GM18505 (cell line): ENCODE data around the gene NDEL1.

Source experiments
- ATAC-seq: cut with Tn5 transposase; IDR thresholded peaks from one replicate; pipeline ENCODE4 v1.9.1; 2021; ENCODE audit not compliant: unreplicated experiment
- POLR2A ChIP-seq: IDR thresholded peaks from 4 replicates; pipeline ENCODE4 v1.6.1; 2011; ENCODE audit warnings: borderline replicate concordance; ENCODE audit not compliant: insufficient read depth, insufficient read length; ENCODE audit errors: extremely low read depth

Gene NDEL1

GRCh38 chr17:8481703-8482102 lies 46.0 kb downstream of the NDEL1 start:
- no peak for TF ChIP-seq POLR2A
- no peak for ATAC-seq

GRCh38 chr17:8482546-8482945 lies 46.9 kb downstream of the NDEL1 start:
- no peak for TF ChIP-seq POLR2A
- no peak for ATAC-seq

DNA sequence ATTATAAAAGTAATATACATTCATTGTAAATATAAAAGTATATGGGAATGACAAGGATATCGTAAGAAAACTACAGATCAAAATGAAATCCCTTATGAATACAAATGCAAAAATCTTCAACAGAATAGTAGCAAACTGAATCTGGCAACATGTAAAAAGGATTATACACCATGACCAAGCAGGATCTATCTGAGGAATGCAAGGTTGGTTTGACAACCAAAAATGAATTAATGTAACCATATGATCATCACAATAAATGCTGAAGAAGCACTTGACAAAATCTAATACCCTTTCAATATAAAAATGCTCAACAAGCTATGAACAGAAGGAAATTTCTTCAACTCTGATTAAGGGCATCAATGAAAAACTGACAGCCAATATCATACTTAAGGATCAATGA lies 48.8 kb downstream of the NDEL1 start:
- no peak for ATAC-seq
- TF ChIP-seq POLR2A = no peak

DNA sequence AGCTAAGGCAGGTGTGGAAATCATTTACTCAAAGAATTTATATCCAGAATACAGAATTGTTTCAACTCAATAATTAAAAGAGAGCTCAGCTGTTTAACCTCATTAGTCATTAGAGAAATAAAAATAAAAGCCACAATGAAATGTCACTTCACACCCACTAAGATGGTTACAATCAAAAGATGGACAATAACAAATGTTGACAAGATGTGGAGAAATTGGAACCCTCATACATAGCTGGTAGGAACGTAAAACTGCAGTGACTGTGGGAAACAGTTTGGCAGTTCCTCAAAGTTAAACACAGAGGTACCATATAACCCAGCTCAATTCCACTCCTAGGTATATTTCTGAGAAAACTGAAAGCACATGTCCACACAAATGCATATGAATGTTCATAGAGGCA lies 49.8 kb downstream of the NDEL1 start:
- no peak for ATAC-seq
- no peak for TF ChIP-seq POLR2A

DNA sequence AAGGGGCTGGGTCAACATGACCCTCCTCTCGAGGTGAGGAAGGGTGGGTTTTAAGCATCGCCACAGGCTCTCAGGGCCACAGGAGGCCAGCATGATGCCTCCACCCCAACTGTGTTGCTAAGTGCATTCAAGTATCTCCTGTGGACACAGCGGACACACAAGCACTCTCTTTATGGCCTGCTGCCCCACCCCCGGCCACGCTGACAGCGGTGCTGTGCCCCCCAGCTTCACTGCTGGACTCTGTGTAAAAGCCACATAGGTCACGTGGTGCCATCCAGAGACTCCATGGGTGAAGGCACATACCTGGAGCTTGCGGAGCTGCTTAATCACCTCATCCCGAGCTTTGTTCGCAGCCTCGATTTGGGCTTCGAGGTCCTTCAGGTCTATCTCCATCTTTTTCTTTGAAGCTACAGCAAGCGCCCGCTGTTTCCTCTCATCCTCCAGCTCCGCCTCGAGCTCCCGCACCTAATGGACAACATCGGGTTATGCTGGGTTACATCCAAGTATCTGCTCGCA lies 51.5 kb downstream of the NDEL1 start:
- no peak for TF ChIP-seq POLR2A
- ATAC-seq = no peak

GRCh38 chr17:8487743-8488142 lies 52.1 kb downstream of the NDEL1 start:
- no peak for TF ChIP-seq POLR2A

DNA sequence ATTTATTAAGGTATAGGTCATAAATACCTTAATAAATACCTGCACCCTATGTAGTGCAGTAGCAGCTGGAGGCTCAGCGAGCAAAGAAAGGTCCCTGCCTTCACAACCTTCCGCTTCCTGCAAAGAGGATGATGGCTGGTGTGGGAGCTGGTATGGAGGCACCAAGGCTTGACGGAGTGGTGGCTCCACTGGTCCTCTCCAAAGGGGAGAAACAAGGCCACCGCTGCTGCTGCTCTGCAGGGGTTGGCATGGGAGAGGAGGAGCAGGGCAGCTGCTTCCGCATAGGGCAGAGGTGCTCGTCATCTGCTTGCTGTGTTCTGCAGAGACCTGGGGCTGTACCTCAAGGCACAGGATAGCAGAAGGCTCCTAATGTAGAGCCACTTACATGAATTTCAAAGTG lies 52.8 kb downstream of the NDEL1 start:
- no peak for TF ChIP-seq POLR2A
- no peak for ATAC-seq

More at GRCh38 chr17:8487743-8488142, 52.1 kb downstream of the NDEL1 start:
- no peak for ATAC-seq

- TF ChIP-seq POLR2A = no peak
- ATAC-seq = no peak
Observed at GRCh38 chr17:8488901-8489300, 53.2 kb downstream of the NDEL1 start.

- no peak for ATAC-seq
- no peak for TF ChIP-seq POLR2A
Observed at GRCh38 chr17:8489841-8490240, 54.2 kb downstream of the NDEL1 start.

DNA sequence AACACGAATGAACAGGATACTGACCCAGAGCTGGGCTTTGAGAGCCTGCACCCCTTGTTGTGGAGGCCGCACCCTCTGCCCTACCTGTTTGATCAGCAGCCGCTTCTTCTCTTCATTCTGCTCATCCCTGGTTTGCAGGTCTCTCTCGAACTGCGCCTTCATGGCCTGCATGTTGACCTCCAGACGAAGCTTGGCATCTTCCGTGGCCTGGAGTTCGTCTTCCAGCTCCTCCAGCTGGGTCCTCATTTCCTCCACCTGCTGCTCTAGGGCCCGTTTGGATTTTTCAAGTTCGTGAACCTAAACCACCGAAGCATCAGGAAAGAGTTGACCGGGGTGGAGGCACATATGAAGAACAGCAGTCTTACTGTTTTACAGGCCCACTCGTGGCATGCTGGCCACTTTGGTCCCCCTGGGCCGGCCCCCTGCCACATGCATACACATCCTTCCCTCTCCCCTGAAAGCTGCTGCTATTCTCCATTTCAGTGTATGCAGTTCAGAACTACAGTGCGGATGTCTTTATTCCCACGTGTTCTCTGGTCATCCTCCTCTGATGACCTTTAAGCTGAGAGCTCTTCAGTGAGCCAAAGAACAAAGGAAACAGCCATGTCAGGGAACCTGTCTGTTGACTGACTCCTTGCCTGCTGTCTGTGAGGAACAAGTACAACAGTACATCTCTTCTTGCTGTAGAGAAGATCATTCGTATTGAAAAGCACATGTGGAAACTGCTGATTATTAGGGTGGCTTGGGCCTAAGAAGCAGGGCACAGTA lies 54.8 kb downstream of the NDEL1 start:
- no peak for ATAC-seq
- TF ChIP-seq POLR2A = no peak

- ATAC-seq = no peak
- TF ChIP-seq POLR2A = no peak
Observed at GRCh38 chr17:8492121-8492520, 56.4 kb downstream of the NDEL1 start.

GRCh38 chr17:8494021-8494420 lies 58.3 kb downstream of the NDEL1 start:
- no peak for ATAC-seq
- TF ChIP-seq POLR2A = no peak

- TF ChIP-seq POLR2A = no peak
- ATAC-seq = no peak
Observed at GRCh38 chr17:8494506-8495111, 58.9 kb downstream of the NDEL1 start.

GRCh38 chr17:8496081-8496480 lies 60.4 kb downstream of the NDEL1 start:
- ATAC-seq = no peak
- no peak for TF ChIP-seq POLR2A

- no peak for TF ChIP-seq POLR2A
- no peak for ATAC-seq
Observed at GRCh38 chr17:8499171-8499570, 63.5 kb downstream of the NDEL1 start.

- no peak for ATAC-seq
- TF ChIP-seq POLR2A = no peak
Observed at GRCh38 chr17:8499614-8500013, 63.9 kb downstream of the NDEL1 start.
